GM19351 (cell line): ENCODE results near the gene SH3D21.

Source experiments
- ATAC-seq: cut with Tn5 transposase; IDR thresholded peaks from one replicate; pipeline ENCODE4 v1.9.1; 2021; ENCODE audit warnings: mild to moderate bottlenecking, moderate library complexity; ENCODE audit not compliant: unreplicated experiment

SH3D21 gene

GRCh38 chr1:36303244-36303643 lies 2.9 kb upstream of the SH3D21 start:
- no peak for ATAC-seq

GRCh38 chr1:36303650-36304360 lies 2.4 kb upstream of the SH3D21 start:
- no peak for ATAC-seq

GRCh38 chr1:36304521-36304920 lies 1.6 kb upstream of the SH3D21 start:
- no peak for ATAC-seq

- no peak for ATAC-seq
These were observed 926 bp upstream of the SH3D21 start for GRCh38 chr1:36304970-36305914.

GRCh38 chr1:36305915-36306209 lies 306 bp upstream of the SH3D21 start:
- ATAC-seq, result no peak

GRCh38 chr1:36306902-36307456 lies 811 bp downstream of the SH3D21 start:
- peak; percentile 97 for ATAC-seq

GRCh38 chr1:36307601-36308330 lies 1.6 kb downstream of the SH3D21 start:
- no peak for ATAC-seq

GRCh38 chr1:36309397-36309796 lies 3.2 kb downstream of the SH3D21 start:
- no peak for ATAC-seq

GRCh38 chr1:36320291-36320761 lies 14.2 kb downstream of the SH3D21 start:
- no peak for ATAC-seq

- ATAC-seq, result no peak
These were observed 14.6 kb downstream of the SH3D21 start for GRCh38 chr1:36320767-36321118.

- ATAC-seq, result no peak
These were observed 15.2 kb downstream of the SH3D21 start for GRCh38 chr1:36321119-36321951.

- no peak for ATAC-seq
These were observed 16.0 kb downstream of the SH3D21 start for GRCh38 chr1:36322041-36322785.

- no peak for ATAC-seq
These were observed 16.8 kb downstream of the SH3D21 start for GRCh38 chr1:36322786-36323635.

- no peak for ATAC-seq
These were observed 17.6 kb downstream of the SH3D21 start, which contains the start of gene EVA1B for GRCh38 chr1:36323636-36324352. EVA1B (minus strand) TSS chr1:36323645; CDS start chr1:36323037, 608 bp downstream.

- ATAC-seq, result no peak
These were observed 18.2 kb downstream of the SH3D21 start for GRCh38 chr1:36324353-36324703.

- ATAC-seq, result no peak
These were observed 20.3 kb downstream of the SH3D21 start for GRCh38 chr1:36326499-36326898.

GRCh38 chr1:36327421-36328087 lies 21.4 kb downstream of the SH3D21 start:
- ATAC-seq, result no peak

GRCh38 chr1:36328088-36328480 lies 21.9 kb downstream of the SH3D21 start:
- no peak for ATAC-seq
